GM19324 (cell line): ENCODE measurements around the gene BTBD9.

ENCODE experiments used
- ATAC-seq: cut with Tn5 transposase; IDR thresholded peaks from one replicate; pipeline ENCODE4 v1.9.1; 2021; ENCODE audit warnings: mild to moderate bottlenecking, moderate library complexity; ENCODE audit not compliant: unreplicated experiment, low FRiP score

BTBD9 gene

DNA sequence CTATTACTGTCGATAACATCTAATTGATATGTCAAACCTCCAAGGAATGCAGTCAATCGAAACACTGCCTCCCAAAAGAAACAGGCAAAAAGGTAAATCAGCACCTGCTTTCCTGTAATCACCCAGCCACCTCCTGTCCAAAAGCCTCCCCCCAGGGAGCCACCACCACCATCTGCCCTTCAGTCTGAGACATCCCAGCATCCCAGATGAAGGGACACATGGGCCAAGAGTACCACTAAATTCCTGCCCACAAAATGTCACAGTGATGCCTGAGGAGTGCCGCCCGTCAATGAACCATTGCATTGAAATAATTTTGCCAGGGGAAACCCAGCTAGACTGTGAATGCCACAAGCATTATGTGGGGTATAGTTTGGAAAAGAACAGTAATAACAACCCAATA is 418.5 kb downstream of the BTBD9 start:
- ATAC-seq, result no peak

DNA sequence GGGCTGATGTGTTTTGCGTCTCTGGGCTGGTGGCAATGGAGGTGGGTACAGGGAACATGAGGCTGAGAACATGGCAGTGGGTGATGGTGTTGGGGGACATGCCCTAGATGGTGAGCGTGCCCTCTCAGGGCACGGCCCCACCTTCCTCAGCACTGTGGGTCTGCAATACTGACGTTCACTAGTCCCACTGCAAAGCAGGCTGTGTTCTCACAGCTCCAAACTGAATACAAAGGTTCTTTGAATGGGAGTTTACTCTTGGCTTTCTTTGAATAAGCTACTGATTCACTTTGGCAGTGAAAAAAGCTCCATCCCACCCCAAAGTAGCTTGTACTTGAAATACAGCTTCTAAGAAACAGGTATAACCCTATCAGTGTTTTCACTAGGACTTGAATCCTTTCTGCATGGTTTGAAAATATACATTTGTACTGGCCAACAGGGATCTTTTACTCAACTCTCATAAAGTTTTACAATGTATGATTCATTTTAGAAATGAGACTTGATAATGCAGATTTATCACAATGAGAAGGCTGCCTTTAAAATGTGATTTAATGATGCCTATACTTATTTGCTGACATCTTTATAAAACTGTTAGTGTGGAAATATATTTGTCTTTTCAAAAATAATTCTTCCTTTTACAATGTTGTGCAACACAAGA is 419.5 kb downstream of the BTBD9 start:
- ATAC-seq, result no peak

DNA sequence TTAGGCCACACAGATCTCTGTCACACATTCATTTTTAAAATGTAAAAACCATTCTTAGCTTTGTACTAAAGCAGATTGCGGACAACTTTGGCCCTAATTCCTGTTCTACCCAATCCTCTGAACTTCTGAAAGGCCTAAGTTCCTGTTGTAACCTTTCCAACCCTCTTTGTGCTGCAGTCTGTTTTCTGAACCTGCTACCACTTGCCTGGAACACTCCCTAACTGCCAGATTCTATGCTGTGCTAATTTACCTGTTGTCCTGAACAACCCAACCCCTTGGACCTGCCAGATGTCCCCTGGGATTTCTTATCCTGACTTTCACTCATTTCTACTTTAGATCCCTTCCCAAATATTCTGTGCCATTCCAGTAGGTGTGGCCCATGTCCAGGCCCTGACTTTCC is 421.5 kb downstream of the BTBD9 start:
- ATAC-seq, result no peak

DNA sequence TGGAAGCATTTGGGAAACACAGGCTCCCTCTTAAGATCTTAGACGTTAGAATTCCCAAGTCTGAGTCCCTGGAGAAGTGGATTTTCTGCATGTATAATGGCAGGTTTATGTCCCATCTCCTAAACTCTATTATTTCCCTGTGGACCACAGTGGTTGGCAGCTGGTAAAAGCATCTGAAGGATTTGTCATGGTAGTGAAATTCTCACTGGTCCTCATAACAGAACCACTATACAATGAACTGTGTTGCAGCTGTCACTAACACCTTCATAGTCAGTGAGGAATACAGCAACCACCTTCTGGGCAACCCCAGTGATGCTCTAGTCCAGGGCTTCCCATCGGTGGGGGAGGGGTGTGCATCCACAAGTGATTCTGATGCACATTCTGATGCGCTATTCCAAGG is 423.3 kb downstream of the BTBD9 start:
- ATAC-seq, result no peak

DNA sequence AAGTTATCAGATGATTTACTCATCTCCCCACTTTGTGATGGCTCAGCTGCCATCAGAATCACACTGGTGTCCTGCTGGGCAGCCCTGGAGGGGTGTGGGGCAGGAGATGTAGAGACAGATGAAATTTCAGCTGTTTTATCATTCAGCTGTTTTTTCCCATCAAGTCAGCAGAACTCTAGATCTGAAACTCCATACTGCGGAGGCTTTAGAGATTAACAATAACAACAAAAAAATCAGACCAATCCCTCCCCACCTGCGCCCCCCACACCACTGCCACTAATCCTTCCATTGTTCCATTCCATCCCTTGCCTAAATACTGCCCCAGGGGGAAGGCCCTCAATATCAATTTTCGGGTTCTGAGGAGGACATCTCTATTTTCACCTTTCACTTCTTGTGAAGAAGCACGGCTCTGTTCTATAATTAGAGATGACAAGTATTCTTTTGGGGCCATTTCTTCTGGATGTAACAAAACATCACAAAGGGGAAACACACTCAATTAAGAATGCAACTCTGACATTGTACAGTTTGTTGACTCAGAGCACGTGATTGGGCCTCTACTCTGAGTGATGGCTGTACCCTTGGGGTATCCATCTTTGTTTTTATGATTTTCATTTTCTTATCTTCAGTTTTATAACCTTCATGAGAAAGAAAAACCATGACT is 423.9 kb downstream of the BTBD9 start:
- no peak for ATAC-seq

DNA sequence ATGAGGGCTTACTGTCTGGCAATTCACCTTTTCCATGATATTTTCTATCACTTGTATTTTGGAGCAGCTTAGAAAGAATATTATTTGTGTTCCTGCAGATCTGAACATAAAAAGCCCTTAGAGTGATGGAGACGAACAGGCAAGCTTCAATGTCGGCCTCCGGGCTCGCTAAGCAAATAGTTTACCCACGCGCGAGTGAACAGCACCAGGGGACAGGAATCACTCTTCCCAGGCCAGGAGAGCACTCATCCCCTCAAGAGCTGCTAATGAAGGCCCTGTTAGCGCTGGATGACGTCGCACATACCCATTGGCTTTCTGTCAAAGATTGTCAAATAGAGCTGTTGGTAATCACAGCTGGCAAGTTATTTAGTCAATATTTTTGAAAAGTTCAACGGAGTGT is 424.5 kb downstream of the BTBD9 start:
- no peak for ATAC-seq

DNA sequence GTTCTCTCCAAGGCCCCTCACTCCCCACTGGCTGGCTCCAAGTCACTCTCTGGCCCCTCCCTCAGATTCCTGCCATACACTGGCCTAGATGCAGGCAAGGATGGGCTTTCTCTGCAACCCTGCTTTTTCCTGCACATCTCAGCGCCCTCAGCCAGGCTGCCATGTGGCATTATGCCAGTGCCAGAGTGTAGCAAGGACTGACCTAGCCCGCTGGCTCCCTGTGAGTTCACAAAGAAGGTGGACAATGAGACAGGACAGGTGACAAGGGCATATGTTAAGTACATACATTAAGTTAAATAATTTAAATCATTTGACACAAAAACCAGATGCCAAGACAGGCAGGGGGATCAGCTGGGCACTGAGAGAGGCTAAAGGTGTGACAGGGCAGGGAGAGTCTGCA is 425.6 kb downstream of the BTBD9 start:
- ATAC-seq, result no peak

DNA sequence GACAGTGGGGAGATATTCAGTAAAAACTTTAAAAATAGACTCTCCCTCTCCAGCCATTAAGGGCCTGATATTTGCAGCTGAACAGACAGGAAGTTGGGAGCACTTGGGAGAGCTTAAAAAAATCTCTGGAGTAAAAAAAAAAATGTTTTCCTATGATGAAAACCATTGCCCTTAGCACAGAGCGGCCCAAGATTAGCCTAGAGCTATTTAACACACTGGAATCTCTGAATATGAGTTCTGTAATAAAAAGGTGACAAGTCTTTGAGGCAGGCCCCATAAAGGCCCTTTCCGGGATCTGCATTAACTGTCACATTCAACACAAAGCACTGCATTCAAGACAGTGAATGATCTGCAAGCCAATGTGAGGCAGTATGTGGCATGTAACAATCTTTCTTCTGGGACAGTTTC is 426.5 kb downstream of the BTBD9 start:
- ATAC-seq, result no peak

DNA sequence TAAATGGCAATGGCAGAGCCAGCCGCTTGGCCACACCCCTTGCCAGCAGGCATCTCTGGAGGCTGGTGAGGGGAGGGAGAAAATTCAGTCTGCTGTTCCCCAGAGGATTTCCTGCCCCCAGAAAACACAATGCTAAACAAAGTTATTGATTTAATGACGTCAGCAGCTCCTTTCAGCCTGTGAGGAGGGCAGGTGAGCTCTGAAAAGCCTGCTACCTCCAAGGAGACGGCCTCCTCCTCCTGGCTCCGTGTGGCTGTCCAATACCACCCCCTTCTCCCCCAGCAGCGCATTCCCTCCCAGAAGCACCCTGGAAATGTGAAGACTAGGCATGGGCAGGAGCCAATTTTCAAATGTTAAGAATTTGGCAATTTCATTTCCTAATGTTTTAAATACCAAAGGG is 427.1 kb downstream of the BTBD9 start:
- no peak for ATAC-seq

DNA sequence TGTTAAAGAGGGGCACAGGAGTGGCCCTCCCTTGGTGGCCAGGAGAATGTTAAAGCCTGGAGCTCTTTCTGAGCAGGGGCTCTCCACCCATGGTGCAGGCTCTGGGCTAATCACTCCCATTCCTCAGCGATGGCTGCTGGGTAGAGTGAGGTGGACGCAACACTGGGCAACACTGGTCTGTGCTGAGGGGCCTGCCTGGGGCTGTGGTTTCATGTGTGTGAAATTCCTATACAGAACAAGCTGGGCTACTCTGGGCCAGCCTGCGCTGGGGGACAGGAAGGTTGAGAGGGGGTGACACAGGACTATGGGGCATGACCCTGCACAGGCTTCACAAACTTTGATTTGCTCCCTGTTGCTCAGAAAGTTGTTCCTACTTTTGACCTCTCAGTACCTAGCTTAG is 427.6 kb downstream of the BTBD9 start:
- no peak for ATAC-seq

DNA sequence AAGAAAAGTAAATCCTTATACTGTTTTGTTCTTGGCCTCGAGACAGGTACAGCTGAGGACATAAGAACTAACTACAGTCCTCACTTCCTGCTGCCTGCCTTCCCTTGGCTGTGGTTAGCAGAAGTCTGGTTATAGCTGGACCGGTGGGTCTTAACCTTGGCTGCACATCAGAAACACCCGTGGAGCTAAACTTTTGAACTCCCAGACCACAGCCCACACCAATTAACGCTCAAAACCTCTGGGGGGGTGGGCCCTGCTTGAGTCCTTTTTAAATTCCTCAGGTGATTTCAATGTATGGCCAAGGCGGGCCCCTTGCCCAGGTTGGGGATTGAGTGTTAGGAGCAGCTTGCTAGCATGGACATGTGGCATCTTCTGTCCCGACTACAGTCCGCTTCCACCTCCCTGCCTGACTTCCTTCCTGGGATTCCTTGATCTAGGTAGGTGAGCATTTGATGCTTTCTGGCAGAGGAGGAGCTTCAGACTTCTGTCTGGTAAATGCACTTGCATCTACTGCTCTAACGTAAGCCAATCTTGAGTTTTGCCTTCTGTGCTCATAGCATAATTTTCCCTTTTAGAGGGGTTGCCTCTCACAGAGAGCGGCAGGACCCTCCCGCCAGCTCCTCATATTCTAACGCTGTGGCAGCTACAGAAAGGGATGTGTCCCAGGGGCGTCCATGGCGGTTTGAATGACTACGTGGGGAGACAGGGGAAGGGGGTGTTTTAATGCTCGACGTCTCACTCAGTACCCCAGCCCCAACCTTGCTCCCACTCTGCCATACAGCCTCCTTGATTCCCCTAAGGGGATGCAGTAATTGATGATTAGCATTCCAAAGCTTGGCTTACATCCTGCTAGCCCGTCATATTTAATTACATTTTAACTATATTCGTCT is 430.1 kb downstream of the BTBD9 start:
- no peak for ATAC-seq

DNA sequence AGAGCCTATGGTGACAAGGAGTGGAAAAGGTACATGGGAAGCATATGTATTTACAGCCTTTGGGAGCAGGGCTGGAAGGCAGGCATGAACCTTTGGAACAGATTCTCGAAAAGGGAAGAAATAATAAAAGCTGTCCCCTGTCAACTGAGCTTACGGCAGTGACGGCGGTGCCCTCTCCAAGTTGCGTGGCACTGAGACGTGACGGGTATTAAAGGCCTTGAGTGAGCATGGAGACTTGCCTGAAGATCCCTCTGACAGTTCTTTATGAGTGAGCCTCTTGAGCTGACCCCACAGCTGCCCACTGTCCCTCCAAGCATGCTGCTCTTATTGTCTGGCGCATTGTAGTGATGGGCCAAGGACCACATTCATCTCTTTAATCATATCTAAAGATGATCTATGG is 431.7 kb downstream of the BTBD9 start:
- no peak for ATAC-seq

DNA sequence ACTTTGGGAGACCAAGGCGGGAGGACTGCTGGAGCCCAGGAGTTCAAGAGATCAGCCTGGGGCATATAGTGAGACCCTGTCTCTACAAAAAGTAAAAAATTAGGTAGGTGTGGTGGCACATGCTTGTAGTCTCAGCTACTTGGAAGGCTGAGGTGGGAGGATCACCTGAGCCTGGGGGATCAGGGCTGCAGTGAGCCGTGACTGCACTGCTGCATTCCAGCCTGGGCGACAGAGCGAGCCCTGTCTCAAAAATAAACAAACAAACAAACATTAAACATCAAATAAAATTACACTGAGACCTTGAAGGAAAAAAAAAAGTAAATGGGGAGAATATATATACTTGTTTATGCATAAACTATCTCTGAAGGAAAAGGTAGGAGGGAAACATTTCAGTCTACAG is 432.4 kb downstream of the BTBD9 start:
- no peak for ATAC-seq

DNA sequence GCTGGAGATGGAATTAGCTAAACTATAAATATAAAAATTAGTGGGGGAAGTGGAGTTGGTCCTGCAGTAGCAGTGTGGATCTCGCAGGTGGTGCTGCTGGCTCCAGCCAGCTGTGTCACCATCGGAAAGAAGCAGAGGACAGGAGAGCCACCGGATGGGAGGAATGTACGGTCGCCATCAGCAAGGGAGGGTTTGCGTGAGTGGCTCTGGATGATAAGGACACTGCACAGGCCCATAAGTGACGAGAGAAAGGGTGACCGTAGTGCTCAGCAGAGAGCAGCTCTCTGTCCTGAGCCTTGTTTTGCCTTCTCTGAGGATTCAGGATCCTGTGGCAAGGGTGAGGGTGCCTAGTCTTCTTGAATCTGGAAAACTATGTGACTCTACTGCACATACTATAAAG is 441.5 kb downstream of the BTBD9 start:
- ATAC-seq, result no peak

DNA sequence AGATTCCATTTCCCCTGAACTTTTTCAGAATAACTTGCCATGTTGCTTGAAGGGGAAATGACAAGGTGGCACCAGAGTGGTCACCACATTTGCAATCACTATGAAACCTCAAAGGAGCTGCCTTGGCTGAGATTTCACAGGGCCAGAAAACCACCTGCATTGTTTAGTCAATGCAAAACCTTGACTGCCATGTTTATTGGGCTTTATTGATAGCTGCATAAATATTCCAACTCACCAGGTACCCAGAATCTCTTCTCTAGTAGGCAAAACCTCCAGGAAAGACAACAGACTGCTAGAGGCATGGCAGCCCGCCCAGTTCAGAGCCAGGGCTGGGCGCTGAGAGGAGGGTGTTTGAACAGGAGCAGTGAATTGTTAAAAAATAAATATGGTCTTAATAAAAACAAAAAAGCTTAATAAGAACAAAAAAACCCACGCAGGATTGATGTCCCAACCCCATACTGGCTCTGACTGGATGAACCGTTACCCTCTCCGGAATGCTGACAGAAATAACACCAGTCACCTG is 444.6 kb downstream of the BTBD9 start:
- ATAC-seq, result no peak

DNA sequence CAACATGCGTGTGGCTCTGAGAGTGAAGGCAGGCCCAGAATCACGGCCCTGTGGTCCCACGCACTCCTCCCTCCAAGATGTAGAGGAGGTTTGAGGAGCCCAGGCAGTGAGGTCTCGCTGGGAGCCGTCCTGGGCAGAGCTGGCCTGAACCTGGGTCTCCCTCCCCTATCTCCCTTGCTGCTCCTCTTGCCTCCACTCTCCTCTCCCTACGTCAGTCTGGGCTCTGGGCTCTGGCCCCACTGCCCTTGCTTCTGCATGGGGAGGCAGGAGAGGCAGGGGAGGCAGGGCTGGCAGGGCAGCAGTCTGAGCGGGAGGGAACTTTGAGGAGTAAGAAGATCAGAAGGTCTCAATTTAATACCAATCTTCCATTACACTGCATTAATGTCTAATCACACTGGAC is 445.1 kb downstream of the BTBD9 start:
- ATAC-seq, result no peak

DNA sequence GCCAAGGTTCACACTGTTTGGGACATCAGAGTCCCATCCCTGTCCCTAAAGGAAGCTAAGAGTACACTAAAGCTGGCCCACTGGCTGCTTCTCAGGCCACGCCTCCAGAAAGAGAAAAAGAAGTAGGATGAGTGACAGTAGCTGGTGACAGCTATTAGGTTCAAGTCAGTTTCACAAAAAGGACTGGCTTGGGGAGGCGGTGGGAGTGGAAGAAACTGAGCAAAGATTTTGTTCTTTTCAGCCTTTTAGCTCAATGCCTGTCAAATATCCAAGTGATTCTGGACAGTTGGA is 445.5 kb downstream of the BTBD9 start:
- ATAC-seq, result no peak

DNA sequence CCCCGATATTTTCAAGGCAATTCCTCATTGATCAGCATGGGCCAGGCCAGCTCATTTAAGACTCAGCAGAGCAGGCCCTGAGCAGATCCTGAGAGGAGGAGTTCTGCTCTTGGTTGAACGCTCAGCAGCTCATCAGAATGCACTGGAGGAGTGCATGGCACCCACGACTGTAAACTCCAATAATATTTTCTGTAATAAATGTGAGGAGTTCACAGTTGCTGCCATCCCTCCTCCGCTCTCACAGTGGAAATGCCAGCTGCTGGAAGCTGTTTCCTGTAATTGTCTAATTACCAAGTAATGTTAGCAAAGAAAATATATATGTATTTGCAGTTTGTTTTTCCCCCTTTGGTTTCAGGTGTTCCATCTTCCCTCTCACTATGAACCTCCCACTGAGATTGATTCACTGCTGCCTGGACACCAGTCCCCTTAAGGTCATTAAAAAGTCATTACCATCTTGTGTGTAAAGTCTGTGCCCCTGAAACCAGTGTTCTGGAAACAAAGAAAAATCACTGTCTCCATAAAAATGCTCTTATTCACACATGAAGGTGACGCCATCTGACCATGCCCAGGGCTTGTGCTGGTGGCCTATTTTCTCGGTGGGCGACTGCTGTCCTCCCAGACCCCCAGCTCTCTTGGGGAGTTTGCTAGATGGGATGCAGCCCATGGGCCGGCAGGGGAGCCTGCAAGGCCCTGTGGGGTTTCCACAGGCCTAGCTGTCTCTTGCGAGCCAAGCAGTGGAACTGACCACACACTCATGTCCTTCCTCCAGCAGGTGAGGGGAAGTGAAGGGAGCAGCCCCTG is 446.0 kb downstream of the BTBD9 start:
- ATAC-seq, result no peak

DNA sequence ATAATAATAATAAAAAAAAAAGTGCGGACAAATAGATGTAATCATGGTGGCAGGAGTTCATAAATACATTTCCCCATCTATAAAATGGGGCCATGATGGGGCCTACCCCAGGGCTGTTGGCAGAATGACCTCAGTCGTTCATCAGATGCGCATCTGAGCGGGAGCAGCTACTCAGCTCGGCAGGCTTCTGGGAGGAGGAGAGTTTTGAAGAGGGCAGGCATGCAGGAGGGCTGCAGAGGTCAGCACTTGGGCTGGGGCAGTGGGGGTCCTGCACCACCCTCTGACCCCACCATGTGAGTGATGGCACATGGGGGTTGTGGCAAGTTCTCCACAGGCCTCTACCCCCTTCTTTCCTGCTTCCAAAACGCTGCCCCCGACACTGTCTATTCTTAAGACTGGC is 446.7 kb downstream of the BTBD9 start:
- ATAC-seq, result no peak

DNA sequence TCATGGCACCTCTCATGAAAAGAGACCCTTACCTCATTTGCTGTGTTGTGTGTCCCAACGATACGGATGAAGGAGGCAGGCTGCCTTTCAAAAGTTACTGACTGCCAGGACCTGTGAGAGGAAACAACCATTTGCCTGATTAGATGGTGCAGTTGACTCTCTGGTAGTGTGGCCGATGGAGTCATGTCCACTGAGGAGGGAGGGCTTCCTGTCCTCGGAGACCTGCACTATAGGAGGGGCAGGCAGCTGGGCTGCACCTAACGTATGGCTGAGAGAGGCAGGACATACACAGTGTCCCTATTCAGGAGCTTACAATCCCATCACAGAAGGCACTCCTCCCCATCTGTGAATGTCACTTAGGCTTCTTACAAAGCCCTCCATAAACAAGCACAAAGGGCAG is 447.2 kb downstream of the BTBD9 start:
- ATAC-seq, result no peak

DNA sequence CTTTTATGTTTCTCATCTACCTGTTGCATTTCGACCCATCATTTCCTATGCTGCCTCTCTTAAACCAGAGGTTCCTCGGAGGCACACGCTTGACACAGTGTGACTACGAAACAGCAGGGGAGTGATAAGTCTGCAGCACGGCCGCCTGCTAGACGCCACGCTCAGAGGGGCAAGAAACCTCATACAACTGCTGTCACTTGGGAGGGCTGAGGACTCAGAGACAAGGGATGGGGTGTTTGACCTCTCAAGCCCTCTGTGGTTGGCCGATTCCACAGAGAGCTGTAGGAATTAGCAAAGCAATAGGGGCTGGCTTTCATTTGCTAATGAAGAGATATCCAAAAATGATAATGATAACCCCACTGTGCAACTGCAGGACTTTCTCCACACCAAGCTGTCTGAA is 447.7 kb downstream of the BTBD9 start:
- ATAC-seq, result no peak
